Stimulated activated CD8-positive, alpha-beta memory T cell treated with anti-CD3 and anti-CD28 coated beads, Interleukin-7, amount 100 ng/mL, for 4 hours (primary cell): ENCODE data around the gene NOX3.
"Not testable (repeated sequence)": the region's sequence is repeated elsewhere in the genome, so short reads cannot be mapped to it uniquely, and the experiment has no call there.

Experiments
- DNase-seq, 2 donors: peaks; one replicate each; pipeline ENCODE4 v3.0.0-alpha.2; 2020; ENCODE audit warnings: low read depth in 2 of 2

The NOX3 gene

GRCh38 chr6:155470979-155471616 lies 15.5 kb upstream of the NOX3 start:
- not testable (repeated sequence) for DNase-seq

GRCh38 chr6:155468543-155468942 lies 12.9 kb upstream of the NOX3 start:
- DNase-seq: not testable (repeated sequence)

- DNase-seq: no peak
These were observed 10.9 kb upstream of the NOX3 start for GRCh38 chr6:155466539-155466938.

GRCh38 chr6:155461556-155461955 lies 5.9 kb upstream of the NOX3 start:
- no peak for DNase-seq

GRCh38 chr6:155454471-155454870 lies 1.2 kb downstream of the NOX3 start:
- DNase-seq: no peak

GRCh38 chr6:155454008-155454407 lies 1.6 kb downstream of the NOX3 start:
- no peak for DNase-seq

GRCh38 chr6:155452576-155452975 lies 3.1 kb downstream of the NOX3 start:
- DNase-seq: no peak

- DNase-seq: not testable (repeated sequence)
These were observed 4.1 kb downstream of the NOX3 start for GRCh38 chr6:155451530-155451929.

- no peak for DNase-seq
These were observed 5.4 kb downstream of the NOX3 start for GRCh38 chr6:155450240-155450581.

- no peak for DNase-seq
These were observed 6.0 kb downstream of the NOX3 start for GRCh38 chr6:155449450-155450239.

- no peak for DNase-seq
These were observed 6.8 kb downstream of the NOX3 start for GRCh38 chr6:155448668-155449449.

GRCh38 chr6:155447949-155448348 lies 7.7 kb downstream of the NOX3 start:
- DNase-seq: no peak

- DNase-seq: no peak
These were observed 10.4 kb downstream of the NOX3 start for GRCh38 chr6:155444952-155445903.

- DNase-seq: no peak
These were observed 11.3 kb downstream of the NOX3 start for GRCh38 chr6:155444120-155444917.

GRCh38 chr6:155443168-155443567 lies 12.5 kb downstream of the NOX3 start:
- DNase-seq: no peak

GRCh38 chr6:155442562-155442961 lies 13.1 kb downstream of the NOX3 start:
- DNase-seq: no peak

- DNase-seq: no peak
These were observed 14.6 kb downstream of the NOX3 start for GRCh38 chr6:155441112-155441465.

- no peak for DNase-seq
These were observed 15.1 kb downstream of the NOX3 start for GRCh38 chr6:155440398-155441111.

- no peak for DNase-seq
These were observed 16.3 kb downstream of the NOX3 start for GRCh38 chr6:155439376-155439775.
